OCI-LY7 (cell line): ENCODE measurements around the gene CORO7. TPM values are rescaled to one million over a fixed set of nuclear protein-coding genes. Genes with fewer than 3 reads are reported as not detected.

ENCODE experiments used
- BruUV-seq: library from RNA; stranded (reverse); fragments of 400-500 nt; replicated peaks from 2 replicates; lab custom pipeline; 2021; lab: Mats Ljungman, UMichigan
- CTCF ChIA-PET: fragments of 300-600 bp; sonication (Branson Sonifier 250); formaldehyde crosslinking; loops from one replicate; lab custom pipeline; 2022; ENCODE audit warnings: antibody characterized with exemption; ENCODE audit not compliant: unreplicated experiment; lab: Charles Lee
- POLR2A ChIA-PET: fragments of 300-600 bp; sonication (Branson Sonifier 250); formaldehyde crosslinking; loops from one replicate; lab custom pipeline; 2022; ENCODE audit warnings: antibody characterized with exemption; lab: Charles Lee
- DNase-seq: peaks from one replicate; pipeline ENCODE4 v3.0.0-alpha.2; 2015; ENCODE audit warnings: low spot score
- H2AFZ ChIP-seq: fragments of 200-600 bp; sonication (generic), shearing (Covaris generic); 2 replicates; pipeline ENCODE4 v1.6.1; 2014; ENCODE audit warnings: mild to moderate bottlenecking, antibody characterized with exemption, low read length, moderate library complexity
- H3K27ac ChIP-seq: fragments of 200-600 bp; sonication (generic); 2 replicates; pipeline ENCODE4 v1.5.1; 2014; ENCODE audit warnings: mixed run types, low read depth, mild to moderate bottlenecking, moderate library complexity, low read length, inconsistent platforms; ENCODE audit not compliant: poor library complexity, severe bottlenecking
- H3K36me3 ChIP-seq: fragments of 200-600 bp; sonication (generic); 2 replicates; pipeline ENCODE4 v1.6.1; 2014; ENCODE audit warnings: mild to moderate bottlenecking, antibody characterized with exemption, low read length, moderate library complexity, mixed read lengths; ENCODE audit not compliant: insufficient read depth
- H3K4me1 ChIP-seq: fragments of 200-600 bp; sonication (generic); 2 replicates; pipeline ENCODE4 v1.5.1; 2014; ENCODE audit warnings: mild to moderate bottlenecking, low read length; ENCODE audit not compliant: insufficient read depth, poor library complexity, severe bottlenecking
- H3K4me2 ChIP-seq: fragments of 200-600 bp; sonication (generic); 2 replicates; pipeline ENCODE4 v1.6.1; 2014; ENCODE audit warnings: mild to moderate bottlenecking, low read length
- H3K4me3 ChIP-seq: fragments of 200-600 bp; sonication (generic); 2 replicates; pipeline ENCODE4 v1.5.1; 2014; ENCODE audit warnings: mild to moderate bottlenecking, low read depth, low read length; ENCODE audit not compliant: poor library complexity, severe bottlenecking
- H3K79me2 ChIP-seq: fragments of 200-600 bp; sonication (generic); 2 replicates; pipeline ENCODE4 v1.6.1; 2016; ENCODE audit warnings: low read depth, mild to moderate bottlenecking, low read length, moderate library complexity, mixed read lengths; ENCODE audit not compliant: insufficient read depth
- H3K9me2 ChIP-seq: fragments of 200-600 bp; sonication (generic); 2 replicates; pipeline ENCODE4 v1.6.1; 2016; ENCODE audit warnings: mild to moderate bottlenecking, low read length, mixed read lengths; ENCODE audit not compliant: insufficient read depth
- H3K9me3 ChIP-seq: fragments of 200-600 bp; sonication (generic); 2 replicates; pipeline ENCODE4 v1.6.1; 2014; ENCODE audit warnings: mild to moderate bottlenecking, mixed run types, low read length, mixed read lengths
- H4K20me1 ChIP-seq: fragments of 200-600 bp; sonication (generic); 2 replicates; pipeline ENCODE4 v1.6.1; 2014; ENCODE audit warnings: mild to moderate bottlenecking, antibody characterized with exemption, low read length, moderate library complexity, mixed read lengths; ENCODE audit not compliant: insufficient read depth
- CTCF ChIP-seq: fragments of 200-600 bp; sonication (generic); conservative IDR thresholded peaks from 2 replicates; pipeline ENCODE4 v1.5.1; 2014; ENCODE audit warnings: mild to moderate bottlenecking, antibody characterized with exemption, low read length, moderate library complexity, mixed read lengths
- EZH2phosphoT487 ChIP-seq: fragments of 200-600 bp; sonication (generic); IDR thresholded peaks from 2 replicates; pipeline ENCODE4 v1.6.1; 2018; ENCODE audit warnings: low read depth, borderline replicate concordance, mild to moderate bottlenecking, mixed run types, antibody characterized with exemption, low read length, moderate library complexity, mixed read lengths
- intact Hi-C: fragments of 100-400 bp; cut with micrococcal nuclease; formaldehyde crosslinking; loops from one replicate; pipeline ENCODE4 v1.10.0; 2022; ENCODE audit not compliant: unreplicated experiment
- total RNA-seq, 2 experiments: library from RNA; depleted of rRNA in 1 of 2; stranded (reverse); fragments of >200 nt in 1 of 2; shearing (Covaris generic) in 1 of 2; gene quantifications; 2 replicates each; pipeline ENCODE4 v1.2.3, GENCODE V29; 2014 to 2022

Gene CORO7
- total RNA-seq, 2 experiments from 2014 or later = 77.2 to 112 TPM

GRCh38 chr16:4366016-4366415 is 50.4 kb downstream of the CORO7 start:
- no peak overlapping the region for H3K4me2 ChIP-seq
- TF ChIP-seq EZH2phosphoT487 (no peak), CTCF (no peak)
- H3K79me2 ChIP-seq = no peaks in the 10 kb centered on the region
- H2AFZ ChIP-seq = no peak overlapping the region
- H4K20me1 ChIP-seq = no peaks in the 10 kb centered on the region
- BruUV-seq = no TSS peak
- ChIA-PET CTCF (no interaction called here), POLR2A (no interaction called here)
- intact Hi-C loops = no loop called here
- H3K9me3 ChIP-seq = no peaks in the 10 kb centered on the region
- H3K9me2 ChIP-seq = no peaks in the 10 kb centered on the region
- no peak overlapping the region for H3K27ac ChIP-seq
- DNase-seq = no peak
- peaks cover 53% of the 10 kb centered on the region for H3K36me3 ChIP-seq
- H3K4me1 ChIP-seq = peaks cover 12% of the 10 kb centered on the region
- no peak overlapping the region for H3K4me3 ChIP-seq

GRCh38 chr16:4365615-4366014 is 50.8 kb downstream of the CORO7 start:
- no peaks in the 10 kb centered on the region for H4K20me1 ChIP-seq
- H3K36me3 ChIP-seq = peaks cover 57% of the 10 kb centered on the region
- H3K9me2 ChIP-seq = no peaks in the 10 kb centered on the region
- H3K9me3 ChIP-seq = no peaks in the 10 kb centered on the region
- intact Hi-C loops = no loop called here
- H3K4me3 ChIP-seq = no peak overlapping the region
- CTCF ChIA-PET = interaction anchor here (0.7 kb wide), 1 partner anchor 39 kb away, joined by 3 read pairs; no protein-coding TSS in a partner anchor
- no peak overlapping the region for H3K4me2 ChIP-seq
- POLR2A ChIA-PET = no interaction called here
- TF ChIP-seq EZH2phosphoT487 (no peak), CTCF (no peak)
- no peaks in the 10 kb centered on the region for H3K79me2 ChIP-seq
- no peak for DNase-seq
- H3K27ac ChIP-seq = no peak overlapping the region
- H3K4me1 ChIP-seq = peaks cover 12% of the 10 kb centered on the region
- no peak overlapping the region for H2AFZ ChIP-seq
- no TSS peak for BruUV-seq

GRCh38 chr16:4365014-4365406 is 51.4 kb downstream of the CORO7 start:
- Histone ChIP-seq H3K9me2 (no peaks in the 10 kb centered on the region), H3K4me1 (peaks cover 12% of the 10 kb centered on the region), H3K4me2 (no peak overlapping the region), H3K4me3 (no peak overlapping the region), H3K9me3 (no peaks in the 10 kb centered on the region), H3K36me3 (peaks cover 63% of the 10 kb centered on the region), H4K20me1 (no peaks in the 10 kb centered on the region), H3K79me2 (no peaks in the 10 kb centered on the region), H2AFZ (no peak overlapping the region), H3K27ac (no peak overlapping the region)
- no peak for TF ChIP-seq EZH2phosphoT487
- TF ChIP-seq CTCF = no peak
- ChIA-PET CTCF (interaction anchor here (0.7 kb wide), 1 partner anchor 38 kb away, joined by 3 read pairs; no protein-coding TSS in a partner anchor), POLR2A (no interaction called here)
- intact Hi-C loops = no loop called here
- no peak for DNase-seq
- BruUV-seq = no TSS peak
